NB4 (cell line): ENCODE measurements around the gene CD200R1.

Source experiments
- MYC ChIP-seq: IDR thresholded peaks from 2 replicates; pipeline ENCODE4 v1.6.1; 2011; ENCODE audit warnings: low read depth, low read length
- POLR2A ChIP-seq: IDR thresholded peaks from 2 replicates; pipeline ENCODE4 v1.6.1; 2011; ENCODE audit warnings: mild to moderate bottlenecking; ENCODE audit not compliant: insufficient read length; ENCODE audit errors: extremely low read depth
- TF ChIP-seq, protein P1 (sequence below): IDR thresholded peaks from one replicate; pipeline ENCODE4 v1.5.1; 2012; ENCODE audit warnings: low read depth, low read length
- TF ChIP-seq, protein P2 (sequence below): IDR thresholded peaks from 2 replicates; pipeline ENCODE4 v1.6.1; 2011; ENCODE audit warnings: low read depth, low read length

DNA sequence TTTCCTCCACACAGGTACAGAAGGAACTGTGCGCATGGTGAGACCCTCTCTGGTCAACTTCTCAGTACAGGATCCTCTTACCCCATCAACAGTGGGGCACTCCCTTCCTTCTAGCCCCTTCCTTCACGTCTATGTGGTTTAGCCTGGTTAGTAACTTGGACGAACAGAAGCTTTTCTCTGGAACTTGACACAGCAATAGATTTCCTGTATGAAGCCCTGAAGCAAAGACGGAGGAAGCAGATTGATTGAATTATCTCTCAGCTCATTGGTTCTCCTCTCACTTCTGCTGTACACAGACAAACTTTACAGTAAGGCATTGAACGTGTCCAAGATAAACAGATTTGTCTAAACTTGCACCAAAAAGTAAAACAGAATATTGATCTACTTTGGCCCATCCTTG, at the start of gene CD200R1:
- TF ChIP-seq, protein P1, sequence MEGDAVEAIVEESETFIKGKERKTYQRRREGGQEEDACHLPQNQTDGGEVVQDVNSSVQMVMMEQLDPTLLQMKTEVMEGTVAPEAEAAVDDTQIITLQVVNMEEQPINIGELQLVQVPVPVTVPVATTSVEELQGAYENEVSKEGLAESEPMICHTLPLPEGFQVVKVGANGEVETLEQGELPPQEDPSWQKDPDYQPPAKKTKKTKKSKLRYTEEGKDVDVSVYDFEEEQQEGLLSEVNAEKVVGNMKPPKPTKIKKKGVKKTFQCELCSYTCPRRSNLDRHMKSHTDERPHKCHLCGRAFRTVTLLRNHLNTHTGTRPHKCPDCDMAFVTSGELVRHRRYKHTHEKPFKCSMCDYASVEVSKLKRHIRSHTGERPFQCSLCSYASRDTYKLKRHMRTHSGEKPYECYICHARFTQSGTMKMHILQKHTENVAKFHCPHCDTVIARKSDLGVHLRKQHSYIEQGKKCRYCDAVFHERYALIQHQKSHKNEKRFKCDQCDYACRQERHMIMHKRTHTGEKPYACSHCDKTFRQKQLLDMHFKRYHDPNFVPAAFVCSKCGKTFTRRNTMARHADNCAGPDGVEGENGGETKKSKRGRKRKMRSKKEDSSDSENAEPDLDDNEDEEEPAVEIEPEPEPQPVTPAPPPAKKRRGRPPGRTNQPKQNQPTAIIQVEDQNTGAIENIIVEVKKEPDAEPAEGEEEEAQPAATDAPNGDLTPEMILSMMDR: no peak
- no peak for TF ChIP-seq POLR2A
- TF ChIP-seq, protein P2, sequence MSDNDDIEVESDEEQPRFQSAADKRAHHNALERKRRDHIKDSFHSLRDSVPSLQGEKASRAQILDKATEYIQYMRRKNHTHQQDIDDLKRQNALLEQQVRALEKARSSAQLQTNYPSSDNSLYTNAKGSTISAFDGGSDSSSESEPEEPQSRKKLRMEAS: no peak
- no peak for TF ChIP-seq MYC
